Memory B cell (primary cell): ENCODE results near the gene FIGLA.
"Not testable (repeated sequence)": the region's sequence is repeated elsewhere in the genome, so short reads cannot be mapped to it uniquely, and the experiment has no call there.

Experiments
- ATAC-seq: fragments of 150-1000 bp; cut with Tn5 transposase; 2 replicates; pipeline ENCODE4 v1.10.0; 2021; ENCODE audit warnings: low read depth, mild to moderate bottlenecking, moderate library complexity
- DNase-seq, 2 donors: peaks; one replicate each; pipeline ENCODE4 v3.0.0; 2022; ENCODE audit warnings: low spot score in 2 of 2
- H3K27ac Mint-ChIP-seq: one replicate; pipeline ENCODE4 v1.8.0; 2022; ENCODE audit warnings: mild to moderate bottlenecking, moderate library complexity, mixed read lengths
- H3K27me3 Mint-ChIP-seq: one replicate; pipeline ENCODE4 v1.8.0; 2022; ENCODE audit warnings: mixed read lengths
- H3K36me3 Mint-ChIP-seq: one replicate; pipeline ENCODE4 v1.8.0; 2022; ENCODE audit warnings: mild to moderate bottlenecking, mixed read lengths
- H3K4me1 Mint-ChIP-seq: one replicate; pipeline ENCODE4 v1.8.0; 2022; ENCODE audit warnings: mixed read lengths
- H3K4me3 Mint-ChIP-seq: one replicate; pipeline ENCODE4 v1.8.0; 2022; ENCODE audit warnings: mild to moderate bottlenecking, moderate library complexity, mixed read lengths
- H3K9me3 Mint-ChIP-seq: one replicate; pipeline ENCODE4 v1.8.0; 2022; ENCODE audit warnings: mixed read lengths

The FIGLA gene

GRCh38 chr2:70797996-70798395 lies 7.6 kb upstream of the FIGLA start:
- H3K4me3 Mint-ChIP-seq, H3K27ac Mint-ChIP-seq, H3K4me1 Mint-ChIP-seq, H3K36me3 Mint-ChIP-seq, DNase-seq: not testable (repeated sequence)
- Mint-ChIP-seq H3K27me3 (peaks cover 18% of the 10 kb centered on the region), H3K9me3 (peaks cover 10% of the 10 kb centered on the region)
- peak; percentile 14 for ATAC-seq

GRCh38 chr2:70797506-70797905 lies 7.1 kb upstream of the FIGLA start:
- peaks cover 20% of the 10 kb centered on the region for H3K27me3 Mint-ChIP-seq
- H3K9me3 Mint-ChIP-seq, result peaks cover 10% of the 10 kb centered on the region
- H3K4me1 Mint-ChIP-seq, result no peaks in the 10 kb centered on the region
- H3K36me3 Mint-ChIP-seq, result peaks cover 6% of the 10 kb centered on the region
- DNase-seq (no peak), ATAC-seq (no peak)
- no peak overlapping the region for H3K4me3 Mint-ChIP-seq
- no peak overlapping the region for H3K27ac Mint-ChIP-seq

GRCh38 chr2:70796262-70796661 lies 5.8 kb upstream of the FIGLA start:
- no peaks in the 10 kb centered on the region for H3K4me1 Mint-ChIP-seq
- H3K27me3 Mint-ChIP-seq, result peaks cover 27% of the 10 kb centered on the region
- ATAC-seq (no peak), DNase-seq (no peak)
- H3K9me3 Mint-ChIP-seq, result peaks cover 10% of the 10 kb centered on the region
- H3K27ac Mint-ChIP-seq, result no peak overlapping the region
- no peak overlapping the region for H3K4me3 Mint-ChIP-seq
- peaks cover 6% of the 10 kb centered on the region for H3K36me3 Mint-ChIP-seq

GRCh38 chr2:70795164-70795995 lies 4.9 kb upstream of the FIGLA start:
- no peak overlapping the region for H3K27ac Mint-ChIP-seq
- DNase-seq, result no peak
- H3K27me3 Mint-ChIP-seq, result peaks cover 24% of the 10 kb centered on the region
- ATAC-seq, result no peak
- H3K4me3 Mint-ChIP-seq, result no peak overlapping the region
- peaks cover 6% of the 10 kb centered on the region for H3K36me3 Mint-ChIP-seq
- H3K9me3 Mint-ChIP-seq, result peaks cover 10% of the 10 kb centered on the region
- no peaks in the 10 kb centered on the region for H3K4me1 Mint-ChIP-seq

- no peak for ATAC-seq
- no peak overlapping the region for H3K4me3 Mint-ChIP-seq
- no peak overlapping the region for H3K27ac Mint-ChIP-seq
- H3K4me1 Mint-ChIP-seq, result peaks cover 4% of the 10 kb centered on the region
- DNase-seq, result no peak
- H3K9me3 Mint-ChIP-seq, result peaks cover 4% of the 10 kb centered on the region
- H3K36me3 Mint-ChIP-seq, result no peaks in the 10 kb centered on the region
- peaks cover 21% of the 10 kb centered on the region for H3K27me3 Mint-ChIP-seq
Measured at GRCh38 chr2:70793450-70793849, 3.0 kb upstream of the FIGLA start.

GRCh38 chr2:70789304-70790135 lies 923 bp downstream of the FIGLA start:
- Mint-ChIP-seq H3K27me3 (peaks cover 25% of the 10 kb centered on the region), H3K4me1 (peaks cover 7% of the 10 kb centered on the region), H3K27ac (no peak overlapping the region), H3K4me3 (peak overlapping the region; percentile 72), H3K36me3 (no peaks in the 10 kb centered on the region), H3K9me3 (no peaks in the 10 kb centered on the region)
- DNase-seq, result peak; percentile 44
- peak; percentile 72 for ATAC-seq

- H3K27ac Mint-ChIP-seq, result no peak overlapping the region
Measured at GRCh38 chr2:70785137-70785911, 5.1 kb downstream of the FIGLA start.

GRCh38 chr2:70784320-70784719 lies 6.1 kb downstream of the FIGLA start:
- DNase-seq, result no peak
- H3K27me3 Mint-ChIP-seq, result peaks cover 16% of the 10 kb centered on the region
- ATAC-seq, result no peak
- no peaks in the 10 kb centered on the region for H3K9me3 Mint-ChIP-seq
- no peak overlapping the region for H3K27ac Mint-ChIP-seq
- no peaks in the 10 kb centered on the region for H3K36me3 Mint-ChIP-seq
- H3K4me3 Mint-ChIP-seq, result no peak overlapping the region
- H3K4me1 Mint-ChIP-seq, result peaks cover 3% of the 10 kb centered on the region

More at GRCh38 chr2:70785137-70785911, 5.1 kb downstream of the FIGLA start:
- peaks cover 7% of the 10 kb centered on the region for H3K4me1 Mint-ChIP-seq
- ATAC-seq (peak; percentile 81), DNase-seq (no peak)
- peaks cover 15% of the 10 kb centered on the region for H3K27me3 Mint-ChIP-seq
- H3K9me3 Mint-ChIP-seq, result no peaks in the 10 kb centered on the region
- no peak overlapping the region for H3K4me3 Mint-ChIP-seq
- H3K36me3 Mint-ChIP-seq, result no peaks in the 10 kb centered on the region

- no peaks in the 10 kb centered on the region for H3K36me3 Mint-ChIP-seq
- no peaks in the 10 kb centered on the region for H3K9me3 Mint-ChIP-seq
- no peaks in the 10 kb centered on the region for H3K4me1 Mint-ChIP-seq
- no peak overlapping the region for H3K27ac Mint-ChIP-seq
- DNase-seq (no peak), ATAC-seq (no peak)
- peaks cover 19% of the 10 kb centered on the region for H3K27me3 Mint-ChIP-seq
- no peak overlapping the region for H3K4me3 Mint-ChIP-seq
Measured at GRCh38 chr2:70779911-70780545, 10.4 kb downstream of the FIGLA start.

GRCh38 chr2:70779491-70779890 lies 11.0 kb downstream of the FIGLA start:
- peaks cover 18% of the 10 kb centered on the region for H3K27me3 Mint-ChIP-seq
- no peak for ATAC-seq

GRCh38 chr2:70778676-70779075 lies 11.8 kb downstream of the FIGLA start:
- H3K36me3 Mint-ChIP-seq, result peaks cover 4% of the 10 kb centered on the region
- peaks cover 6% of the 10 kb centered on the region for H3K9me3 Mint-ChIP-seq
- H3K27me3 Mint-ChIP-seq, result peaks cover 22% of the 10 kb centered on the region
- DNase-seq (no peak), ATAC-seq (no peak)
- no peak overlapping the region for H3K4me3 Mint-ChIP-seq
- H3K27ac Mint-ChIP-seq, result no peak overlapping the region
- H3K4me1 Mint-ChIP-seq, result no peaks in the 10 kb centered on the region

More at GRCh38 chr2:70779491-70779890, 11.0 kb downstream of the FIGLA start:
- H3K4me1 Mint-ChIP-seq, result no peaks in the 10 kb centered on the region
- DNase-seq, result no peak
- no peaks in the 10 kb centered on the region for H3K9me3 Mint-ChIP-seq
- H3K4me3 Mint-ChIP-seq, result no peak overlapping the region
- H3K27ac Mint-ChIP-seq, result no peak overlapping the region
- H3K36me3 Mint-ChIP-seq, result no peaks in the 10 kb centered on the region

GRCh38 chr2:70777450-70777849 lies 13.0 kb downstream of the FIGLA start:
- H3K4me3 Mint-ChIP-seq, result no peak overlapping the region
- DNase-seq (no peak), ATAC-seq (no peak)
- peaks cover 23% of the 10 kb centered on the region for H3K27me3 Mint-ChIP-seq
- peaks cover 5% of the 10 kb centered on the region for H3K36me3 Mint-ChIP-seq
- H3K9me3 Mint-ChIP-seq, result peaks cover 7% of the 10 kb centered on the region
- no peaks in the 10 kb centered on the region for H3K4me1 Mint-ChIP-seq
- H3K27ac Mint-ChIP-seq, result no peak overlapping the region

- H3K4me3 Mint-ChIP-seq, result no peak overlapping the region
Measured at GRCh38 chr2:70776266-70776665, 14.2 kb downstream of the FIGLA start.

More at GRCh38 chr2:70776266-70776665, 14.2 kb downstream of the FIGLA start:
- Mint-ChIP-seq H3K4me1 (no peaks in the 10 kb centered on the region), H3K27me3 (peaks cover 23% of the 10 kb centered on the region), H3K36me3 (peaks cover 5% of the 10 kb centered on the region), H3K9me3 (peaks cover 7% of the 10 kb centered on the region), H3K27ac (no peak overlapping the region)
- no peak for ATAC-seq
- no peak for DNase-seq
